ENCODE results near the gene RAD51B. TPM values are rescaled to one million over a fixed set of nuclear protein-coding genes. Genes with fewer than 3 reads are reported as not detected.

The RAD51B gene
- total RNA-seq, 1 experiment from 2014 or later, result 8.5 TPM

DNA sequence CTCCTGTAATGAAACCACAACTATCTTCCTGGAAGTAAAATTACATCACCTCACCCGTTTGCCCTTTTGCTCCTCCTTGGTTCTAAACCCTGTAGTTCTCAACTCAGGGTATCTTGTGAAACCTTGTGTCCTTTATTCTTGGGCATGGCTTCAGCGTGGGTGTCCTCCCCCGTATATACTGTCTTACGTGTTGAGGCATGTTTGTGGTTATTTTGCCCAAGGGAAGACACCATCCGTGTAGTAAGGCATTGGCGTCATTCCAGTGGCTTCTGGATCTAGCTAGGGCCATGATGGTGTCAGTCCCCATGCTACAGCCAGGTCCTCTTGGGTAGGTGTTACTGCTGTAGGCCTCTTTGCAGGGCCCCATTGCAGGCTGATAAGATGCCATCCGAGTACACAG lies 857.9 kb downstream of the RAD51B start:
- ChIA-PET POLR2A (no interaction called here), CTCF (no interaction called here)
- intact Hi-C loops (cut with micrococcal nuclease; ENCODE audit: unreplicated experiment) (no loop called here), in situ Hi-C loops (cut with HindIII; ENCODE audit: low pct_unique_long_range_greater_than_20kb, low sequenced_read_pairs) (no loop called here)
- TF ChIP-seq POLR2AphosphoS5 (IDR thresholded peaks at IDR 0.05; ENCODE audit: low read depth, low read length) (no peak), CTCF (IDR thresholded peaks at IDR 0.05) (no peak), TCF7L2 (IDR thresholded peaks at IDR 0.05; ENCODE audit: low read depth, low read length) (no peak), SIN3A (IDR thresholded peaks at IDR 0.05; ENCODE audit: borderline replicate concordance, insufficient read depth, low read depth, low read length) (no peak)
- TF ChIP-seq, protein P1, sequence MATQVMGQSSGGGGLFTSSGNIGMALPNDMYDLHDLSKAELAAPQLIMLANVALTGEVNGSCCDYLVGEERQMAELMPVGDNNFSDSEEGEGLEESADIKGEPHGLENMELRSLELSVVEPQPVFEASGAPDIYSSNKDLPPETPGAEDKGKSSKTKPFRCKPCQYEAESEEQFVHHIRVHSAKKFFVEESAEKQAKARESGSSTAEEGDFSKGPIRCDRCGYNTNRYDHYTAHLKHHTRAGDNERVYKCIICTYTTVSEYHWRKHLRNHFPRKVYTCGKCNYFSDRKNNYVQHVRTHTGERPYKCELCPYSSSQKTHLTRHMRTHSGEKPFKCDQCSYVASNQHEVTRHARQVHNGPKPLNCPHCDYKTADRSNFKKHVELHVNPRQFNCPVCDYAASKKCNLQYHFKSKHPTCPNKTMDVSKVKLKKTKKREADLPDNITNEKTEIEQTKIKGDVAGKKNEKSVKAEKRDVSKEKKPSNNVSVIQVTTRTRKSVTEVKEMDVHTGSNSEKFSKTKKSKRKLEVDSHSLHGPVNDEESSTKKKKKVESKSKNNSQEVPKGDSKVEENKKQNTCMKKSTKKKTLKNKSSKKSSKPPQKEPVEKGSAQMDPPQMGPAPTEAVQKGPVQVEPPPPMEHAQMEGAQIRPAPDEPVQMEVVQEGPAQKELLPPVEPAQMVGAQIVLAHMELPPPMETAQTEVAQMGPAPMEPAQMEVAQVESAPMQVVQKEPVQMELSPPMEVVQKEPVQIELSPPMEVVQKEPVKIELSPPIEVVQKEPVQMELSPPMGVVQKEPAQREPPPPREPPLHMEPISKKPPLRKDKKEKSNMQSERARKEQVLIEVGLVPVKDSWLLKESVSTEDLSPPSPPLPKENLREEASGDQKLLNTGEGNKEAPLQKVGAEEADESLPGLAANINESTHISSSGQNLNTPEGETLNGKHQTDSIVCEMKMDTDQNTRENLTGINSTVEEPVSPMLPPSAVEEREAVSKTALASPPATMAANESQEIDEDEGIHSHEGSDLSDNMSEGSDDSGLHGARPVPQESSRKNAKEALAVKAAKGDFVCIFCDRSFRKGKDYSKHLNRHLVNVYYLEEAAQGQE (IDR thresholded peaks at IDR 0.05; ENCODE audit: insufficient read depth in 1 of 2, low read depth in 2 of 2, low read length in 1 of 2), result no peak
- DNase-seq (ENCODE audit: low read depth, low spot score), result no peak
- BruUV-seq (replicated peaks), result no TSS peak
- Histone ChIP-seq H3K4me1 (ENCODE audit: control insufficient read depth, insufficient read depth, low read length) (no peaks in the 10 kb centered on the region), H3K9me3 (ENCODE audit: control insufficient read depth, insufficient read depth, low read depth, low read length) (no peaks in the 10 kb centered on the region), H3K4me3 (ENCODE audit: low read depth in 2 of 2, low read length in 2 of 2) (no peak overlapping the region), H3K36me3 (ENCODE audit: control insufficient read depth, insufficient read depth, low read length) (no peaks in the 10 kb centered on the region), H3K27me3 (ENCODE audit: control insufficient read depth, insufficient read depth, low read length) (no peaks in the 10 kb centered on the region), H3K27ac (ENCODE audit: low read length) (no peak overlapping the region)
- ATAC-seq, result no peak

DNA sequence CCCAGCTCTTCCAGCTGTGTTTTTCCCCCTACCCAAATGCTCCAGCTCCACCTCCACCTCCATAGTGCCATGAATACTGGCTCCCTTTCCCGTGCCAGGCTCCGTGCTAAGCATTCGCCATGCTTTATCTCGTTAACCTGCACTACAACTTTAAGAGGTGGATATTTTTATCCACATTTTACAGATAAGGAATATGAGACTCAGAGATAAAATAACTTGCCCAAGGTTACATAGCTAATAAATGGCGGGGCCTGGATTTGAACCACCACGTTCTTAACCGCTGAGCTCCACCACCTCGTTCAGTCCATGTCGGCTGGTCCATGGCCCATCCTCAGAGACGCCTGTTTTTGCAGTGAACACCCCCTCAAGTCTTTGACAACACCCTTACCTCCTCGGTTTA lies 858.3 kb downstream of the RAD51B start:
- Histone ChIP-seq H3K27ac (ENCODE audit: low read length) (no peak overlapping the region), H3K36me3 (ENCODE audit: control insufficient read depth, insufficient read depth, low read length) (no peaks in the 10 kb centered on the region), H3K9me3 (ENCODE audit: control insufficient read depth, insufficient read depth, low read depth, low read length) (no peaks in the 10 kb centered on the region), H3K4me3 (ENCODE audit: low read depth in 2 of 2, low read length in 2 of 2) (no peak overlapping the region), H3K4me1 (ENCODE audit: control insufficient read depth, insufficient read depth, low read length) (no peaks in the 10 kb centered on the region), H3K27me3 (ENCODE audit: control insufficient read depth, insufficient read depth, low read length) (no peaks in the 10 kb centered on the region)
- TF ChIP-seq CTCF (IDR thresholded peaks at IDR 0.05) (no peak), POLR2AphosphoS5 (IDR thresholded peaks at IDR 0.05; ENCODE audit: low read depth, low read length) (no peak), SIN3A (IDR thresholded peaks at IDR 0.05; ENCODE audit: borderline replicate concordance, insufficient read depth, low read depth, low read length) (no peak), TCF7L2 (IDR thresholded peaks at IDR 0.05; ENCODE audit: low read depth, low read length) (no peak)
- TF ChIP-seq, protein P1 (IDR thresholded peaks at IDR 0.05; ENCODE audit: insufficient read depth in 1 of 2, low read depth in 2 of 2, low read length in 1 of 2), result no peak
- in situ Hi-C loops (cut with HindIII; ENCODE audit: low pct_unique_long_range_greater_than_20kb, low sequenced_read_pairs) (no loop called here), intact Hi-C loops (cut with micrococcal nuclease; ENCODE audit: unreplicated experiment) (no loop called here)
- BruUV-seq (replicated peaks), result no TSS peak
- CTCF ChIA-PET, result interaction anchor here (0.6 kb wide), 1 partner anchor 62 kb away, joined by 5 read pairs; no protein-coding TSS in a partner anchor
- DNase-seq (ENCODE audit: low read depth, low spot score) (no peak), ATAC-seq (no peak)
- POLR2A ChIA-PET, result no interaction called here
